Colonic mucosa (tissue), 4 donors: ENCODE data around the gene KLK10. TPM values are rescaled to one million over a fixed set of nuclear protein-coding genes. Genes with fewer than 3 reads are reported as not detected.

Source experiments
- DNase-seq: peaks from one replicate; pipeline ENCODE4 v3.0.0-alpha.2; 2020
- H3K27ac ChIP-seq: fragments of 200-600 bp; one replicate; pipeline ENCODE4 v1.8.0; 2021
- H3K27me3 ChIP-seq: fragments of 200-600 bp; one replicate; pipeline ENCODE4 v1.8.0; 2021
- H3K36me3 ChIP-seq: fragments of 200-600 bp; one replicate; pipeline ENCODE4 v1.8.0; 2021
- H3K4me1 ChIP-seq: fragments of 200-600 bp; one replicate; pipeline ENCODE4 v1.8.0; 2021; ENCODE audit warnings: mild to moderate bottlenecking
- H3K4me3 ChIP-seq: fragments of 200-600 bp; one replicate; pipeline ENCODE4 v1.8.0; 2021
- H3K9ac ChIP-seq, 2 donors: one replicate each; pipeline ENCODE4 v1.7.0; 2013; ENCODE audit warnings: control low read depth in 2 of 2, low read depth in 2 of 2, low read length in 2 of 2
- H3K9me3 ChIP-seq: fragments of 200-600 bp; one replicate; pipeline ENCODE4 v1.8.0; 2021
- intact Hi-C: fragments of 100-400 bp; cut with DNase I; formaldehyde crosslinking; loops from one replicate; pipeline ENCODE4 v1.14.1; 2022
- total RNA-seq, 2 donors: library from RNA; stranded (reverse); fragmentation: NEBNext Ultra II Directional in 1 of 2; extraction: Animal tissue kit (Norgen Biotek cat#: 25700) in 1 of 2; gene quantifications; one replicate each; pipeline ENCODE4 v1.2.1, GENCODE V29; 2021
- TF ChIP-seq, protein P1 (sequence below): fragments of 200-600 bp; IDR thresholded peaks from one replicate; pipeline ENCODE4 v1.8.0; 2022; ENCODE audit warnings: antibody characterized with exemption, mild to moderate bottlenecking
- donor health status: healthy.
- donor health status: DM: no; HTN: no; CAD: no.
- donor health status: DM: no; HTN: no; CAD: no.

Gene KLK10
- total RNA-seq, 2 donors from 2014 or later: 0.40 to 1.1 TPM

DNA sequence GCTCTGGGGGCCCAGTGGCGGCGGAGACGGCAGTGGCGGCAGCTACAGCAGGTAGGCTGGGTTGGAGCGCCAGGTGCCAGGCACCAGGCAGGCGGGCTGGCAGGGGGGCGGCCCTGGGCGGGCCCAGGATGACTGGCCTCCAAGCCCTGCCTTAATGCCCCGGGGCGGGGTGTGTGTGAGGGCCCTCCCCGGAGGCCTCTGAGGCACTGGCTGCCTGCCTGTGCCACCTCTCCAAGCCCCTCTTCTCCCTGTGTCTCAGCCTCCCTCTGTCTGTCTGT lies 7.0 kb upstream of the KLK10 start, which contains the start of gene KLK11:
KLK11 (minus strand) TSS at position 63 of the 278 bp plus-strand sequence. CDS start 985 bp downstream, outside the sequence.
- no peaks in the 10 kb centered on the region for H3K4me1 ChIP-seq
- no peaks in the 10 kb centered on the region for H3K36me3 ChIP-seq
- H3K27me3 ChIP-seq: peaks cover 7% of the 10 kb centered on the region
- TF ChIP-seq, protein P1, sequence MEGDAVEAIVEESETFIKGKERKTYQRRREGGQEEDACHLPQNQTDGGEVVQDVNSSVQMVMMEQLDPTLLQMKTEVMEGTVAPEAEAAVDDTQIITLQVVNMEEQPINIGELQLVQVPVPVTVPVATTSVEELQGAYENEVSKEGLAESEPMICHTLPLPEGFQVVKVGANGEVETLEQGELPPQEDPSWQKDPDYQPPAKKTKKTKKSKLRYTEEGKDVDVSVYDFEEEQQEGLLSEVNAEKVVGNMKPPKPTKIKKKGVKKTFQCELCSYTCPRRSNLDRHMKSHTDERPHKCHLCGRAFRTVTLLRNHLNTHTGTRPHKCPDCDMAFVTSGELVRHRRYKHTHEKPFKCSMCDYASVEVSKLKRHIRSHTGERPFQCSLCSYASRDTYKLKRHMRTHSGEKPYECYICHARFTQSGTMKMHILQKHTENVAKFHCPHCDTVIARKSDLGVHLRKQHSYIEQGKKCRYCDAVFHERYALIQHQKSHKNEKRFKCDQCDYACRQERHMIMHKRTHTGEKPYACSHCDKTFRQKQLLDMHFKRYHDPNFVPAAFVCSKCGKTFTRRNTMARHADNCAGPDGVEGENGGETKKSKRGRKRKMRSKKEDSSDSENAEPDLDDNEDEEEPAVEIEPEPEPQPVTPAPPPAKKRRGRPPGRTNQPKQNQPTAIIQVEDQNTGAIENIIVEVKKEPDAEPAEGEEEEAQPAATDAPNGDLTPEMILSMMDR: no peak
- no peak for DNase-seq
- no peak within 1 kb of the TSS for H3K9ac ChIP-seq
- no peak within 1 kb of the TSS for H3K4me3 ChIP-seq
- no peak within 1 kb of the TSS for H3K27ac ChIP-seq
- H3K9me3 ChIP-seq: no peaks in the 10 kb centered on the region
- intact Hi-C loops: loop anchor here (10.0 kb wide), 1 partner anchor 148 kb away; no protein-coding TSS in a partner anchor

DNA sequence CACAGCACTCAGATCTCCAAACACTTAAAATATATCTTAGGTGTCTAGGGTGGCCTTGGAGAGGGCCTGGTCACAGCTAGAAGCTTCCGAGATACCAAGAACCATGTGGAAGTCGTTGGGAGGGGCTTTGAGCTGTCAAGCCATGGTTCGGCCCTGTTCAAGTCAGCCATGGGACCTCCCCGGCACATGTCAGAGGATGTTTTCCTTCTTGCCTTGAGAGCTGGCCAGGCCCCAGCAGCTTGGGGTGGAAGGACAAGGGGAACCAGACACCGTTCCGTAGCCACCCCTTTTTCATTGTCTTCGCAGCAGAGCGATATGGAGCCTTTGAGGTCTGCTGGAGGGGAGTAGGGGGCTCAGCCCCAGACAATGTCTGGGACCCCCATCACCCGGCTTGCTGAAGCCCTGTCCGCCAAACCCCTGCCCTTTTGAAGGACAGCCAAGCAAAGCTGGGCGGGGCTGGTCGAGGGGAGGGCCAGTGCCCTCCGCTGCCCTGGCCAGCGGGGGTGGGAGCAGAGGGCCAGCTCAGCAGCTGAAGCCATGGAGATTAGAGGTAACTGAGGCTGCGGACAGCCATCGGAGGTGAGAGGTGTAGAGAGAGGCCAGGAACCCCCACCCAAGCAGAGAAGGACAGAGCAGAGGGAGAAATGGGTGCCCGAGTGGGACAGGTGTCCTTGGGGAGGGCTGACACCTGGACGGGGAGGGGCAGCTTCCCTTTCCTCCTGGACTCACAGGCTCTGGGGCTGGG lies 6.5 kb upstream of the KLK10 start:
- Histone ChIP-seq H3K4me1 (no peaks in the 10 kb centered on the region), H3K27ac (no peak overlapping the region), H3K27me3 (peaks cover 7% of the 10 kb centered on the region), H3K36me3 (no peaks in the 10 kb centered on the region), H3K4me3 (no peak overlapping the region), H3K9ac (no peak overlapping the region), H3K9me3 (no peaks in the 10 kb centered on the region)
- DNase-seq: no peak
- TF ChIP-seq, protein P1: no peak
- intact Hi-C loops: loop anchor here (10.0 kb wide), 1 partner anchor 149 kb away; no protein-coding TSS in a partner anchor

DNA sequence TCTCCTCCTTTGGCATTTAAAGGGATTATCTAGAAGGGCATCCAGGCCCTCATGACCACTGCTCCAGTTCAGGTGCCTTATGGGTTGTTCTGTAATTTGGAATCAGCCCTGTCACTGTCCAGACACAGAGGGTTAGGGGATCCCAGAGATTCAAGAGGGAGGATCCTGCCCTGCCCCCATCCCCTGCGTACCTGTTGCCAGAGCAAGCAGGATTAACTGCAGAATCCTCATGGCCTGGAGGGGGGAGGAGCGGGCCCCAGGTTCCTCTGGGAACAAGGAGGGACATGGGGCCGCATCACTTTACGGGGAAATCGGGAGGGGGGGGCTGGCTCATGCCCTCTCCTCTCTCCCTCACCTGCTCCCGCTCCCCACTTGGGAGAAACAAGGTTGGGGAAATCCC lies 5.9 kb upstream of the KLK10 start:
- DNase-seq: no peak
- Histone ChIP-seq H3K9ac (no peak overlapping the region), H3K36me3 (no peaks in the 10 kb centered on the region), H3K27ac (no peak overlapping the region), H3K9me3 (no peaks in the 10 kb centered on the region), H3K4me3 (no peak overlapping the region), H3K27me3 (peaks cover 7% of the 10 kb centered on the region), H3K4me1 (no peaks in the 10 kb centered on the region)
- intact Hi-C loops: loop anchor here (10.0 kb wide), 1 partner anchor 149 kb away; no protein-coding TSS in a partner anchor
- TF ChIP-seq, protein P1: no peak

DNA sequence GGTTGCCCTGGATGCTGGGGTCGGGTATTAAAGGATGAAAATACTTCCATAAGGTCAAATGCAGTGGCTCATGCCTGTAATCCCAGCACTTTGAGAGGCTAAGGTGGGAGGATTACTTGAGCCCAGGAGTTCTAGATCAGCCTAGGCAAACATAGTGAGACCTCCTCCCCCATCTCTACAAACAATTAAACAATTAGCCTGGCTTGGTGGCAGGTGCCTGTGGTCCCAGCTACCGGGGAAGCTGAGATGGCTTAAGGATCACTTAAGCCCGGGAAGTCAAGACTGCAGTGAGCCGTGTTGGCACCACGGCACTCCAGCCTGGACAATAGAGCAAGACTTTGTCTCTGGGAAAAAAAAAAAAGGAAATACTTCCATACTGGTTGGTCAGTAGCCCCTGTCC lies 5.4 kb upstream of the KLK10 start:
- DNase-seq: no peak
- H3K27me3 ChIP-seq: peaks cover 7% of the 10 kb centered on the region
- no peaks in the 10 kb centered on the region for H3K4me1 ChIP-seq
- intact Hi-C loops: loop anchor here (5.0 to 10.0 kb wide), 2 partner anchors 67 to 150 kb away; no protein-coding TSS in a partner anchor
- H3K9me3 ChIP-seq: no peaks in the 10 kb centered on the region
- TF ChIP-seq, protein P1: no peak
- H3K4me3 ChIP-seq: no peak overlapping the region
- no peak overlapping the region for H3K9ac ChIP-seq
- no peaks in the 10 kb centered on the region for H3K36me3 ChIP-seq
- no peak overlapping the region for H3K27ac ChIP-seq

DNA sequence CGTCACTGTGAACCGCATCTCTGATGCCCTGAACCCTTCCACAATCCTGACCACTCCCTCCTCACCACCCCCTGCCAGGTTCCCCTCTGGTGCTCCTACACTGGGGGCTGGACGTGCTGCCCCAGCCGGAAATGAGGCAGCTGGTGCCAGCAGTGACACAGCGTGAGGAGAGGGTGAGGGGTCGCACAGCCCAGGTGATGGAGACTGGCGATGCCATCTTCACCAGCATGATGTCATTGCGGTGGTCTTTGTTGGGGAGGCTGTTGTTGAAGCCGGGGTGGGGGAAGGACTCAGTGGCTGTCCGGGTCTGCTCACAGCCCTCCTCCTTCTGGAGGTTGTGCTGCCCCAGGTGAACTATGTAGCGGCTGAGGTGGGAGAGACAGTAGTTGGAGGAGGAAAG lies 4.4 kb upstream of the KLK10 start:
- Histone ChIP-seq H3K9ac (no peak overlapping the region), H3K27me3 (peaks cover 13% of the 10 kb centered on the region), H3K4me3 (no peak overlapping the region), H3K27ac (no peak overlapping the region), H3K9me3 (no peaks in the 10 kb centered on the region), H3K4me1 (peaks cover 6% of the 10 kb centered on the region), H3K36me3 (no peaks in the 10 kb centered on the region)
- intact Hi-C loops: loop anchor here (5.0 to 10.0 kb wide), 2 partner anchors 68 to 151 kb away; no protein-coding TSS in a partner anchor
- no peak for DNase-seq
- TF ChIP-seq, protein P1: no peak
